Adrenal gland (tissue), 12 donors: ENCODE measurements around the gene MALT1. TPM values are rescaled to one million over a fixed set of nuclear protein-coding genes. Genes with fewer than 3 reads are reported as not detected.

Experiments
- DNase-seq, 7 donors: peaks; one replicate each; pipeline ENCODE4 v3.0.0-alpha.2; 2019 to 2020
- H3K27ac ChIP-seq, 5 donors: fragments of 200-600 bp; sonication (generic) in 4 of 5; 1 replicate in 3 of 5; 2 replicates in 2 of 5; pipeline versions ENCODE4 v1.5.1 to v1.8.0; 2016 to 2020; ENCODE audit warnings: mild to moderate bottlenecking in 1 of 5
- H3K27me3 ChIP-seq: fragments of 200-600 bp; 2 replicates; pipeline ENCODE4 v1.8.0; 2021
- H3K36me3 ChIP-seq, 2 donors: fragments of 200-600 bp; replicated peaks in 1 of 2; 1 replicate in 1 of 2; 2 replicates in 1 of 2; pipeline versions ENCODE4 v1.5.1 to v1.8.0; 2018 to 2022
- H3K4me1 ChIP-seq, 2 donors: fragments of 200-600 bp; replicated peaks in 1 of 2; 1 replicate in 1 of 2; 2 replicates in 1 of 2; pipeline versions ENCODE4 v1.5.1 to v1.8.0; 2018 to 2021
- H3K4me3 ChIP-seq, 4 donors: fragments of 200-600 bp; sonication (generic) in 3 of 4; one replicate each; pipeline ENCODE4 v1.5.1; 2016 to 2018
- H3K9me3 ChIP-seq, 3 donors: fragments of 200-600 bp; sonication (generic) in 1 of 3; replicated peaks in 1 of 3; 1 replicate in 2 of 3; 2 replicates in 1 of 3; pipeline versions ENCODE4 v1.5.1 to v1.8.0; 2016 to 2021
- CTCF ChIP-seq, 6 experiments: fragments of 450-650 bp in 4 of 6; fragments of 200-600 bp in 2 of 6; sonication (generic) in 1 of 6; IDR thresholded peaks; 1 replicate in 5 of 6; 2 replicates in 1 of 6; pipeline versions ENCODE4 v1.5.1 to v1.8.0; 2016 to 2021; ENCODE audit warnings: antibody characterized with exemption in 6 of 6, mild to moderate bottlenecking in 2 of 6, moderate library complexity in 1 of 6
- POLR2A ChIP-seq, 2 donors: fragments of 450-650 bp; IDR thresholded peaks; one replicate each; pipeline ENCODE4 v1.6.1; 2017; ENCODE audit warnings: antibody characterized with exemption in 2 of 2, mild to moderate bottlenecking in 2 of 2, moderate library complexity in 1 of 2
- WGBS, 4 donors: extraction: QIAGEN DNeasy Blood & Tissue Kit in 2 of 4; methylation state at CpG; one replicate each; pipeline versions ENCODE4 v1.1.5 to v1.1.7; 2013 to 2017; 5-methylcytosine and 5-hydroxymethylcytosine counted together
- intact Hi-C, 2 donors: fragments of 100-400 bp; cut with DNase I; formaldehyde crosslinking; loops; one replicate each; pipeline versions ENCODE4 v1.14.1 to v1.15.0; 2022 to 2023
- polyA plus RNA-seq, 3 donors: library from polyadenylated mRNA; stranded (reverse); fragments of 200-250 nt in 2 of 3; fragments of 350-450 nt in 1 of 3; fragmentation: Illumina TruSeq in 1 of 3; extraction: RNeasy Lipid Tissue Mini Kit (QIAGEN cat#74804) in 1 of 3; gene quantifications; one replicate each; pipeline ENCODE4 v1.2.3, GENCODE V29; 2013 to 2014
- total RNA-seq, 9 donors: library from RNA; depleted of rRNA in 4 of 9; stranded (reverse); fragments of >200 nt in 4 of 9; fragments of 120-200 nt in 1 of 9; fragmentation: NEBNext Ultra II Directional in 1 of 9; extraction: Animal tissue kit (Norgen Biotek cat#: 25700) in 1 of 9; gene quantifications; one replicate each; pipeline versions ENCODE4 v1.1.0 to v1.2.4, GENCODE V29; 2013 to 2023
- donor health status: healthy with polysubstance abuse.
- donor health status: Bipolar disorder and iron deficiency.
- donor health status: DM: yes; HTN: yes; CAD: no.
- donor health status: DM: no; HTN: no; CAD: no.
- donor health status: DM: no; HTN: no; CAD: no.
- donor health status: DM: yes; HTN: yes; CAD: no.

The MALT1 gene
- total and polyA plus RNA-seq, 12 donors: 4.2 to 19.2 (median 9.4) TPM

DNA sequence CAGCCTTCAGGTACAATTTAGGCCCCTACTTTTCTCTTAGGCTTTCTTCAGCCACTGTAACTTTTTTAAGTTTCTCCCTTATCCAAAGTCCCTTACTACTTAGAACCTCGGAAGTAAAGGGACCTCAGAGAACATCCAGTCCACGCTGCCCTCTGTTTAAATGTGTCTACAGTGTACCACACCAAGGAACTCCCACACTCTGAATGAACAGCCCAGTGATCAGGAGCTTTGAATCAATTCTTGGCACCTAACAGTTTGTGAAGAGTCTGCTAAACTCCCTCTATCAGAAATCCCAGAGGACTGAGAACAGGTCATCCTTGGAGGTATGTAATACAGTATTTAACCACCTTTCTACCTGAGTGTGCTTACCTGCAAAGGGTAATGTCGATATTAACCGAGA is 11.6 kb upstream of the MALT1 start:
- DNase-seq: no peak
- no peaks in the 10 kb centered on the region for H3K27me3 ChIP-seq
- TF ChIP-seq CTCF (IDR thresholded peaks at IDR 0.05): no peak
- no peak for TF ChIP-seq POLR2A (IDR thresholded peaks at IDR 0.05)
- no peaks in the 10 kb centered on the region for H3K9me3 ChIP-seq
- intact Hi-C loops: no loop called here
- H3K4me1 ChIP-seq: peaks cover 0 to 3% of the 10 kb centered on the region in 2 donors
- no peak overlapping the region for H3K27ac ChIP-seq
- H3K4me3 ChIP-seq: no peak overlapping the region
- H3K36me3 ChIP-seq: no peaks in the 10 kb centered on the region
- WGBS, 4 donors: 87 to 92% (median 89%) methylated on average over 4 of the region's 4 CpGs

DNA sequence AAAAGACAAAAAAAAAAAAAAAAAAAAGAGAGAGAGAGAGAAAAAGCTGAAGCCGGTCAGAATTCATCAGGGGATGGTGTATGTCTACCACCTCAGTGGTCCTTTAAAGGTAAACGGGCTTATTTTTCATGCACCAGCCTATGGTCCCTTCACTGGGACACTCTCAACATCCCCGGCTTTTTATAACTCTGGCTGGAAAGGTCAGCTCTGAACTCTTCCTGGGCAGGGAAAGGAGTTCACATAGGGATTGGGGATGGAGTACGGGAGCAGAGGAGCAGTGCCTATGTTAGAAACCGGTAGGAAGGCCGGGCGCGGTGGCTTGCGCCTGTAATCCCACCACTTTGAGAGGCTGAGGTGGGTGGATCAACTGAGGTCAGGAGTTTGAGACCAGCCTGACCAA is 10.3 kb upstream of the MALT1 start:
- TF ChIP-seq POLR2A (IDR thresholded peaks at IDR 0.05): no peak
- no peak for TF ChIP-seq CTCF (IDR thresholded peaks at IDR 0.05)
- H3K36me3 ChIP-seq: no peaks in the 10 kb centered on the region
- no peak for DNase-seq
- WGBS, 4 donors: 93 to 96% (median 95%) methylated on average over 9 of the region's 9 CpGs
- H3K4me1 ChIP-seq: peaks cover 0 to 3% of the 10 kb centered on the region in 2 donors
- intact Hi-C loops: no loop called here
- no peaks in the 10 kb centered on the region for H3K9me3 ChIP-seq
- H3K27ac ChIP-seq: no peak overlapping the region
- H3K4me3 ChIP-seq: no peak overlapping the region
- no peaks in the 10 kb centered on the region for H3K27me3 ChIP-seq

GRCh38 chr18:58661423-58661822 is 9.8 kb upstream of the MALT1 start:
- intact Hi-C loops: no loop called here
- DNase-seq: no peak
- Histone ChIP-seq H3K27ac (no peak overlapping the region), H3K36me3 (no peaks in the 10 kb centered on the region), H3K27me3 (no peaks in the 10 kb centered on the region), H3K4me1 (peaks cover 0 to 3% of the 10 kb centered on the region in 2 donors), H3K4me3 (no peak overlapping the region), H3K9me3 (no peaks in the 10 kb centered on the region)
- TF ChIP-seq POLR2A (IDR thresholded peaks at IDR 0.05): no peak
- TF ChIP-seq CTCF (IDR thresholded peaks at IDR 0.05): no peak
- WGBS, 4 donors: 86 to 95% (median 91%) methylated on average over 3 of the region's 3 CpGs

DNA sequence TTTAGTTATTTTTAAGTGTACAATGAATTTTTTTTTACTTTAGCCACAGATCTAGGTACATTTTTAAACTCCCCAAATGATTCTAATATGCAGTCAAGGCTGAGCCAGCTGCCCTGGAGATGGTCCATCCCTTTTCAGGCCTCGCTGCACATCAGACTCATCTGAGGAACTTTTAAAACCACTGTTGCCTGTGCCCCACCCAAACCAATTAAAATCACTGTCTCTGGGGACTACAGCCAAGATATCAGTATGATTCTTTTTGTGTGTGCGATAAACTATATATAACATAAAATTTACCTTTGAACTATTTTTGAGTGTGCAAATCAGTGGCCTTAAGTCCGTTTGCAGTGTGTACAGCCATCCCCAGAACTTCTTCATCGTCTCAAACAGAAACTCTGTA is 9.1 kb upstream of the MALT1 start:
- H3K9me3 ChIP-seq: no peaks in the 10 kb centered on the region
- intact Hi-C loops: no loop called here
- no peaks in the 10 kb centered on the region for H3K27me3 ChIP-seq
- H3K36me3 ChIP-seq: no peaks in the 10 kb centered on the region
- DNase-seq: no peak
- peaks cover 0 to 3% of the 10 kb centered on the region in 2 donors for H3K4me1 ChIP-seq
- 89 to 93% (median 91%) methylated on average over 4 of the region's 4 CpGs for WGBS, 4 donors
- no peak overlapping the region for H3K4me3 ChIP-seq
- TF ChIP-seq POLR2A (IDR thresholded peaks at IDR 0.05) (no peak), CTCF (IDR thresholded peaks at IDR 0.05) (no peak)
- H3K27ac ChIP-seq: no peak overlapping the region
